Mesenchymal stem cell (in vitro differentiated cells and primary cell): ENCODE data around the gene FSTL4.

Source experiments
- DNase-seq: peaks from one replicate; pipeline ENCODE4 v3.0.0-alpha.2; 2013
- H2AFZ ChIP-seq: one replicate; pipeline ENCODE4 v1.6.1; 2013; ENCODE audit warnings: low read depth, mild to moderate bottlenecking, control low read depth, inconsistent platforms, low read length, moderate library complexity
- H2AK5ac ChIP-seq: 2 replicates; pipeline ENCODE4 v1.6.1; 2013; ENCODE audit warnings: low read length, moderate library complexity, mild to moderate bottlenecking, inconsistent platforms; ENCODE audit not compliant: severe bottlenecking
- H2BK120ac ChIP-seq: one replicate; pipeline ENCODE4 v1.6.1; 2013; ENCODE audit warnings: low read depth, mild to moderate bottlenecking, inconsistent platforms, low read length, moderate library complexity
- H2BK12ac ChIP-seq, 2 experiments: one replicate each; pipeline ENCODE4 v1.6.1; 2013; ENCODE audit warnings: inconsistent platforms in 2 of 2, low read length in 2 of 2, mild to moderate bottlenecking in 2 of 2, moderate library complexity in 2 of 2, control low read depth in 1 of 2
- H2BK15ac ChIP-seq: one replicate; pipeline ENCODE4 v1.6.1; 2013; ENCODE audit warnings: mild to moderate bottlenecking, low read depth, inconsistent platforms; ENCODE audit not compliant: poor library complexity, severe bottlenecking
- H2BK5ac ChIP-seq: 2 replicates; pipeline ENCODE4 v1.6.1; 2013; ENCODE audit warnings: low read depth, mild to moderate bottlenecking, low read length, control low read depth, inconsistent platforms; ENCODE audit not compliant: poor library complexity, severe bottlenecking
- H3K14ac ChIP-seq, 2 experiments: one replicate each; pipeline ENCODE4 v1.6.1; 2013; ENCODE audit warnings: inconsistent platforms in 2 of 2, low read length in 2 of 2, control low read depth in 1 of 2, mild to moderate bottlenecking in 1 of 2, moderate library complexity in 1 of 2
- H3K18ac ChIP-seq, 2 experiments: one replicate each; pipeline ENCODE4 v1.6.1; 2013; ENCODE audit warnings: inconsistent platforms in 2 of 2, low read length in 2 of 2, control low read depth in 1 of 2, low read depth in 1 of 2, mild to moderate bottlenecking in 1 of 2
- H3K23ac ChIP-seq, 2 experiments: one replicate each; pipeline ENCODE4 v1.6.1; 2013; ENCODE audit warnings: inconsistent platforms in 2 of 2, low read length in 2 of 2, mild to moderate bottlenecking in 2 of 2, moderate library complexity in 2 of 2, control low read depth in 1 of 2
- H3K27ac ChIP-seq: 2 replicates; pipeline ENCODE4 v1.5.1; 2013; ENCODE audit warnings: mild to moderate bottlenecking, moderate library complexity, low read length, control low read depth, inconsistent platforms; ENCODE audit not compliant: poor library complexity, severe bottlenecking
- H3K27me3 ChIP-seq, 2 experiments: 2 replicates each; pipeline versions ENCODE4 v1.6.1 to v1.7.0; 2013; ENCODE audit warnings: low read length in 2 of 2, mild to moderate bottlenecking in 2 of 2, moderate library complexity in 2 of 2, control low read depth in 1 of 2, inconsistent platforms in 1 of 2; ENCODE audit not compliant: control insufficient read depth in 1 of 2, insufficient read depth in 1 of 2
- H3K36me3 ChIP-seq, 2 experiments: 2 replicates each; pipeline versions ENCODE4 v1.6.1 to v1.7.0; 2013; ENCODE audit warnings: low read length in 2 of 2, control low read depth in 1 of 2, inconsistent platforms in 1 of 2, low read depth in 1 of 2, mild to moderate bottlenecking in 1 of 2; ENCODE audit not compliant: insufficient read depth in 2 of 2, control insufficient read depth in 1 of 2
- H3K4ac ChIP-seq, 2 experiments: one replicate each; pipeline ENCODE4 v1.6.1; 2013; ENCODE audit warnings: inconsistent platforms in 2 of 2, low read length in 2 of 2, mild to moderate bottlenecking in 2 of 2, moderate library complexity in 2 of 2, control low read depth in 1 of 2, low read depth in 1 of 2
- H3K4me1 ChIP-seq: 2 replicates; pipeline ENCODE4 v1.6.1; 2013; ENCODE audit warnings: low read depth, low read length, control low read depth; ENCODE audit not compliant: control insufficient read depth, insufficient read depth
- H3K4me2 ChIP-seq: 2 replicates; pipeline ENCODE4 v1.6.1; 2013; ENCODE audit warnings: low read length, mild to moderate bottlenecking, inconsistent platforms; ENCODE audit not compliant: poor library complexity, severe bottlenecking
- H3K4me3 ChIP-seq, 2 experiments: 2 replicates each; pipeline versions ENCODE4 v1.5.1 to v1.7.0; 2013; ENCODE audit warnings: low read length in 2 of 2, mild to moderate bottlenecking in 2 of 2, control low read depth in 1 of 2, low read depth in 1 of 2; ENCODE audit not compliant: insufficient read depth in 1 of 2
- H3K79me1 ChIP-seq: replicated peaks from 2 replicates; pipeline ENCODE4 v1.6.1; 2013; ENCODE audit warnings: mild to moderate bottlenecking, control low read depth, low read length, inconsistent platforms; ENCODE audit not compliant: poor library complexity, severe bottlenecking
- H3K9ac ChIP-seq: 2 replicates; pipeline ENCODE4 v1.7.0; 2013; ENCODE audit warnings: mild to moderate bottlenecking, low read length, moderate library complexity
- H3K9me3 ChIP-seq: 2 replicates; pipeline ENCODE4 v1.7.0; 2013; ENCODE audit warnings: mild to moderate bottlenecking, low read length; ENCODE audit not compliant: control insufficient read depth
- H4K8ac ChIP-seq: one replicate; pipeline ENCODE4 v1.6.1; 2013; ENCODE audit warnings: inconsistent platforms, mild to moderate bottlenecking, low read length, moderate library complexity
- H4K91ac ChIP-seq: one replicate; pipeline ENCODE4 v1.6.1; 2013; ENCODE audit warnings: mild to moderate bottlenecking, low read length, inconsistent platforms
- WGBS: methylation state at CpG from one replicate; pipeline ENCODE4 v1.1.7; 2013; ENCODE audit warnings: mixed read lengths; 5-methylcytosine and 5-hydroxymethylcytosine counted together

FSTL4 gene

GRCh38 chr5:133154274-133155075 is 457.9 kb downstream of the FSTL4 start:
- Histone ChIP-seq H2BK12ac (no peak overlapping the region), H2BK120ac (no peak overlapping the region), H3K18ac (no peak overlapping the region), H2AFZ (no peak overlapping the region), H3K27ac (no peak overlapping the region), H2AK5ac (no peak overlapping the region), H3K14ac (no peak overlapping the region), H3K4ac (no peak overlapping the region), H3K79me1 (no peaks in the 10 kb centered on the region), H3K4me3 (no peak overlapping the region), H3K36me3 (no peaks in the 10 kb centered on the region), H3K9me3 (no peaks in the 10 kb centered on the region), H3K4me1 (no peaks in the 10 kb centered on the region), H2BK15ac (no peak overlapping the region), H4K8ac (no peak overlapping the region), H2BK5ac (no peak overlapping the region), H3K23ac (no peak overlapping the region), H3K4me2 (no peak overlapping the region), H4K91ac (no peak overlapping the region), H3K9ac (no peak overlapping the region), H3K27me3 (peaks cover 0 to 23% of the 10 kb centered on the region in 2 experiments)
- 88% methylated on average over 9 of the region's 12 CpGs for WGBS
- DNase-seq, result no peak

- Histone ChIP-seq H3K79me1 (no peaks in the 10 kb centered on the region), H3K23ac (no peak overlapping the region), H3K4me2 (no peak overlapping the region), H4K91ac (no peak overlapping the region), H3K4ac (no peak overlapping the region), H3K36me3 (no peaks in the 10 kb centered on the region), H3K14ac (no peak overlapping the region), H3K9me3 (no peaks in the 10 kb centered on the region), H2BK12ac (no peak overlapping the region), H2BK5ac (no peak overlapping the region), H2BK120ac (no peak overlapping the region), H3K27me3 (peaks cover 0 to 38% of the 10 kb centered on the region in 2 experiments), H3K27ac (no peak overlapping the region), H3K9ac (no peak overlapping the region), H3K4me3 (no peak overlapping the region), H3K18ac (no peak overlapping the region), H2BK15ac (no peak overlapping the region), H2AK5ac (no peak overlapping the region), H2AFZ (no peak overlapping the region), H3K4me1 (no peaks in the 10 kb centered on the region), H4K8ac (no peak overlapping the region)
- no peak for DNase-seq
- 89% methylated on average over 6 of the region's 6 CpGs for WGBS
These were observed 461.3 kb downstream of the FSTL4 start for GRCh38 chr5:133150909-133151544.

- no peak overlapping the region for H2AK5ac ChIP-seq
These were observed 463.0 kb downstream of the FSTL4 start for GRCh38 chr5:133149345-133149744.

GRCh38 chr5:133147815-133148567 is 464.4 kb downstream of the FSTL4 start:
- DNase-seq, result no peak
- Histone ChIP-seq H2AFZ (no peak overlapping the region), H3K18ac (no peak overlapping the region), H3K4me2 (no peak overlapping the region), H2BK120ac (no peak overlapping the region), H3K4me3 (no peak overlapping the region), H3K23ac (no peak overlapping the region), H2BK5ac (no peak overlapping the region), H3K27me3 (peaks cover 0 to 34% of the 10 kb centered on the region in 2 experiments), H2BK15ac (no peak overlapping the region), H3K9ac (no peak overlapping the region), H3K14ac (no peak overlapping the region), H4K8ac (no peak overlapping the region), H2BK12ac (no peak overlapping the region), H4K91ac (no peak overlapping the region), H3K36me3 (no peaks in the 10 kb centered on the region), H2AK5ac (no peak overlapping the region), H3K9me3 (no peaks in the 10 kb centered on the region), H3K4ac (no peak overlapping the region), H3K4me1 (no peaks in the 10 kb centered on the region), H3K79me1 (no peaks in the 10 kb centered on the region), H3K27ac (no peak overlapping the region)
- 85% methylated on average over 7 of the region's 7 CpGs for whole genome bisulfite sequencing

More at GRCh38 chr5:133149345-133149744, 463.0 kb downstream of the FSTL4 start:
- Histone ChIP-seq H3K23ac (no peak overlapping the region), H2BK5ac (no peak overlapping the region), H3K27ac (no peak overlapping the region), H3K36me3 (no peaks in the 10 kb centered on the region), H3K18ac (no peak overlapping the region), H4K91ac (no peak overlapping the region), H4K8ac (no peak overlapping the region), H2BK120ac (no peak overlapping the region), H2BK12ac (no peak overlapping the region), H3K4me1 (no peaks in the 10 kb centered on the region), H3K79me1 (no peaks in the 10 kb centered on the region), H2BK15ac (no peak overlapping the region), H3K4me2 (no peak overlapping the region), H3K4ac (no peak overlapping the region), H3K9ac (no peak overlapping the region), H3K4me3 (no peak overlapping the region), H2AFZ (no peak overlapping the region), H3K9me3 (no peaks in the 10 kb centered on the region), H3K27me3 (peaks cover 0 to 39% of the 10 kb centered on the region in 2 experiments), H3K14ac (no peak overlapping the region)
- no peak for DNase-seq
- 86% methylated on average over 4 of the region's 4 CpGs for WGBS
